Astrocyte (in vitro differentiated cells and primary cell): ENCODE data around the gene EPB41L4B. TPM values are rescaled to one million over a fixed set of nuclear protein-coding genes. Genes with fewer than 3 reads are reported as not detected.

Experiments used
- DNase-seq: peaks from one replicate; pipeline ENCODE4 v3.0.0-alpha.2; 2010; ENCODE audit warnings: low read depth
- FAIRE-seq: peaks from 2 replicates; lab custom pipeline; 2011; peaks lifted over from hg19 to GRCh38; lab: Jason Lieb, UNC
- H2AFZ ChIP-seq: 2 replicates; pipeline ENCODE4 v1.6.0; 2012; ENCODE audit warnings: low read depth, low read length, inconsistent platforms
- H3K27ac ChIP-seq: 2 replicates; pipeline ENCODE4 v1.5.1; 2011; ENCODE audit warnings: low read depth, low read length, inconsistent platforms
- H3K27me3 ChIP-seq: 2 replicates; pipeline ENCODE4 v1.6.0; 2011; ENCODE audit warnings: low read length, inconsistent platforms; ENCODE audit not compliant: insufficient read depth
- H3K36me3 ChIP-seq: 2 replicates; pipeline ENCODE4 v1.5.1; 2011; ENCODE audit warnings: low read length, inconsistent platforms; ENCODE audit not compliant: insufficient read depth
- H3K4me1 ChIP-seq: 2 replicates; pipeline ENCODE4 v1.5.1; 2011; ENCODE audit warnings: low read length, inconsistent platforms; ENCODE audit not compliant: insufficient read depth
- H3K4me2 ChIP-seq: 2 replicates; pipeline ENCODE4 v1.6.0; 2012; ENCODE audit warnings: low read length, inconsistent platforms
- H3K4me3 ChIP-seq: 2 replicates; pipeline ENCODE4 v1.5.1; 2011; ENCODE audit warnings: low read depth, mild to moderate bottlenecking, low read length, inconsistent platforms; ENCODE audit not compliant: insufficient read depth
- H3K79me2 ChIP-seq: 2 replicates; pipeline ENCODE4 v1.6.0; 2012; ENCODE audit warnings: mild to moderate bottlenecking, low read length, inconsistent platforms; ENCODE audit not compliant: insufficient read depth
- H3K9ac ChIP-seq: 2 replicates; pipeline ENCODE4 v1.6.0; 2012; ENCODE audit warnings: mild to moderate bottlenecking, low read length, inconsistent platforms
- H3K9me3 ChIP-seq: 2 replicates; pipeline ENCODE4 v1.5.1; 2012; ENCODE audit warnings: low read depth, mild to moderate bottlenecking, low read length, inconsistent platforms; ENCODE audit not compliant: insufficient read depth
- H4K20me1 ChIP-seq: 2 replicates; pipeline ENCODE4 v1.6.0; 2012; ENCODE audit warnings: low read length, inconsistent platforms; ENCODE audit not compliant: insufficient read depth
- H3K27ac Mint-ChIP-seq: one replicate; pipeline ENCODE4 v1.8.0; 2021; ENCODE audit warnings: mild to moderate bottlenecking, mixed read lengths; ENCODE audit not compliant: unreplicated experiment
- H3K27me3 Mint-ChIP-seq: one replicate; pipeline ENCODE4 v1.8.0; 2021; ENCODE audit warnings: low read depth, mixed read lengths; ENCODE audit not compliant: unreplicated experiment
- H3K36me3 Mint-ChIP-seq: one replicate; pipeline ENCODE4 v1.8.0; 2021; ENCODE audit warnings: low read depth, mixed read lengths; ENCODE audit not compliant: unreplicated experiment
- H3K4me1 Mint-ChIP-seq: one replicate; pipeline ENCODE4 v1.8.0; 2021; ENCODE audit warnings: low read depth, mixed read lengths; ENCODE audit not compliant: unreplicated experiment
- H3K4me3 Mint-ChIP-seq: one replicate; pipeline ENCODE4 v1.8.0; 2021; ENCODE audit warnings: mild to moderate bottlenecking, moderate library complexity, mixed read lengths; ENCODE audit not compliant: unreplicated experiment
- H3K9me3 Mint-ChIP-seq: one replicate; pipeline ENCODE4 v1.8.0; 2021; ENCODE audit warnings: mild to moderate bottlenecking, mixed read lengths; ENCODE audit not compliant: unreplicated experiment
- CTCF ChIP-seq: IDR thresholded peaks from 2 replicates; pipeline ENCODE4 v1.5.1; 2011; ENCODE audit warnings: low read depth, mild to moderate bottlenecking, inconsistent platforms, low read length, moderate library complexity; ENCODE audit not compliant: insufficient read depth
- EZH2 ChIP-seq: IDR thresholded peaks from 2 replicates; pipeline ENCODE4 v1.6.1; 2012; ENCODE audit warnings: mild to moderate bottlenecking, low read length, inconsistent platforms; ENCODE audit not compliant: insufficient read depth
- total RNA-seq: library from RNA; stranded (reverse); gene quantifications from 2 replicates; pipeline ENCODE4 v1.2.1, GENCODE V29; 2021

EPB41L4B gene
- total RNA-seq, 1 donor from 2014 or later: 2.0 TPM

GRCh38 chr9:109239240-109239639, 81.6 kb downstream of the EPB41L4B start:
- TF ChIP-seq CTCF: no peak
- Histone ChIP-seq H4K20me1 (no peaks in the 10 kb centered on the region), H3K36me3 (no peaks in the 10 kb centered on the region), H3K4me2 (no peak overlapping the region), H3K9me3 (no peaks in the 10 kb centered on the region), H3K4me1 (no peaks in the 10 kb centered on the region), H2AFZ (no peak overlapping the region), H3K27ac (no peak overlapping the region), H3K4me3 (no peak overlapping the region), H3K27me3 (no peaks in the 10 kb centered on the region), H3K79me2 (no peaks in the 10 kb centered on the region), H3K9ac (no peak overlapping the region)
- Mint-ChIP-seq H3K4me1 (no peaks in the 10 kb centered on the region), H3K27ac (no peak overlapping the region), H3K27me3 (peaks cover 4% of the 10 kb centered on the region), H3K4me3 (no peak overlapping the region), H3K9me3 (peaks cover 5% of the 10 kb centered on the region), H3K36me3 (no peaks in the 10 kb centered on the region)
- DNase-seq: no peak
- FAIRE-seq: no peak

- Histone ChIP-seq H3K79me2 (no peaks in the 10 kb centered on the region), H3K9ac (no peak overlapping the region), H3K4me2 (no peak overlapping the region), H3K9me3 (no peaks in the 10 kb centered on the region), H2AFZ (no peak overlapping the region), H3K36me3 (no peaks in the 10 kb centered on the region), H3K27ac (no peak overlapping the region), H4K20me1 (no peaks in the 10 kb centered on the region), H3K4me1 (no peaks in the 10 kb centered on the region), H3K27me3 (no peaks in the 10 kb centered on the region), H3K4me3 (no peak overlapping the region)
- no peak overlapping the region for H3K27ac Mint-ChIP-seq
- no peak overlapping the region for H3K4me3 Mint-ChIP-seq
- peaks cover 5% of the 10 kb centered on the region for H3K9me3 Mint-ChIP-seq
- H3K4me1 Mint-ChIP-seq: no peaks in the 10 kb centered on the region
- no peak for TF ChIP-seq CTCF
- TF ChIP-seq EZH2: no peak
- H3K27me3 Mint-ChIP-seq: peaks cover 4% of the 10 kb centered on the region
- DNase-seq (peak; percentile 39), FAIRE-seq (no peak)
- no peaks in the 10 kb centered on the region for H3K36me3 Mint-ChIP-seq
These were observed 82.2 kb downstream of the EPB41L4B start for GRCh38 chr9:109238655-109239054.

- H3K36me3 ChIP-seq: no peaks in the 10 kb centered on the region
- H2AFZ ChIP-seq: no peak overlapping the region
- H3K9ac ChIP-seq: no peak overlapping the region
- H3K4me2 ChIP-seq: no peak overlapping the region
- H4K20me1 ChIP-seq: no peaks in the 10 kb centered on the region
- TF ChIP-seq EZH2 (no peak), CTCF (no peak)
- no peaks in the 10 kb centered on the region for H3K9me3 ChIP-seq
- no peaks in the 10 kb centered on the region for H3K79me2 ChIP-seq
- no peaks in the 10 kb centered on the region for H3K36me3 Mint-ChIP-seq
- H3K27me3 ChIP-seq: no peaks in the 10 kb centered on the region
- no peaks in the 10 kb centered on the region for H3K4me1 Mint-ChIP-seq
- no peak overlapping the region for H3K4me3 Mint-ChIP-seq
- H3K27ac ChIP-seq: no peak overlapping the region
- no peak overlapping the region for H3K27ac Mint-ChIP-seq
- H3K27me3 Mint-ChIP-seq: peaks cover 4% of the 10 kb centered on the region
- no peaks in the 10 kb centered on the region for H3K4me1 ChIP-seq
- H3K4me3 ChIP-seq: no peak overlapping the region
- peaks cover 5% of the 10 kb centered on the region for H3K9me3 Mint-ChIP-seq
- FAIRE-seq (no peak), DNase-seq (no peak)
These were observed 82.7 kb downstream of the EPB41L4B start for GRCh38 chr9:109238125-109238524.
